Loucy (cell line): ENCODE results near the gene PLCXD1.

Experiments
- H2AFZ ChIP-seq: fragments of 200-600 bp; sonication (generic); 2 replicates; pipeline ENCODE4 v1.6.0; 2016; ENCODE audit warnings: antibody characterized with exemption, mild to moderate bottlenecking, low read length, moderate library complexity
- H3F3A ChIP-seq: fragments of 200-600 bp; 2 replicates; pipeline ENCODE4 v1.6.0; 2016; ENCODE audit warnings: antibody characterized with exemption, low read depth, mild to moderate bottlenecking
- H3K27me3 ChIP-seq: fragments of 200-600 bp; sonication (generic); 2 replicates; pipeline ENCODE4 v1.6.1; 2014; ENCODE audit warnings: low read length, mild to moderate bottlenecking; ENCODE audit not compliant: insufficient read depth, poor library complexity, severe bottlenecking
- H3K36me3 ChIP-seq: fragments of 200-600 bp; sonication (generic); 2 replicates; pipeline ENCODE4 v1.6.1; 2016; ENCODE audit warnings: low read length; ENCODE audit not compliant: insufficient read depth
- H3K4me1 ChIP-seq: fragments of 200-600 bp; sonication (generic); 2 replicates; pipeline ENCODE4 v1.5.1; 2014; ENCODE audit warnings: low read length, mild to moderate bottlenecking; ENCODE audit not compliant: insufficient read depth, poor library complexity, severe bottlenecking
- H3K4me2 ChIP-seq: fragments of 200-600 bp; sonication (generic); 2 replicates; pipeline ENCODE4 v1.6.0; 2014; ENCODE audit warnings: antibody characterized with exemption, low read length, low read depth, mild to moderate bottlenecking; ENCODE audit not compliant: poor library complexity, severe bottlenecking
- H3K4me3 ChIP-seq: fragments of 200-600 bp; sonication (generic); 2 replicates; pipeline ENCODE4 v1.5.1; 2014; ENCODE audit warnings: low read length, mild to moderate bottlenecking, mixed read lengths; ENCODE audit not compliant: poor library complexity, severe bottlenecking
- H3K79me2 ChIP-seq: fragments of 200-600 bp; sonication (generic); 2 replicates; pipeline ENCODE4 v1.6.1; 2014; ENCODE audit warnings: low read length; ENCODE audit not compliant: insufficient read depth
- H3K9ac ChIP-seq: fragments of 200-600 bp; sonication (generic); 2 replicates; pipeline ENCODE4 v1.6.0; 2014; ENCODE audit warnings: mild to moderate bottlenecking, low read depth, low read length, moderate library complexity; ENCODE audit not compliant: poor library complexity, severe bottlenecking
- H3K9me2 ChIP-seq: fragments of 200-600 bp; sonication (generic); replicated peaks from 2 replicates; pipeline ENCODE4 v1.6.1; 2016; ENCODE audit warnings: low read depth, low read length, mixed read lengths
- H3K9me3 ChIP-seq: fragments of 200-600 bp; sonication (generic); 2 replicates; pipeline ENCODE4 v1.6.1; 2014; ENCODE audit warnings: mild to moderate bottlenecking, antibody characterized with exemption, low read length, low read depth; ENCODE audit not compliant: insufficient read depth
- H4K20me1 ChIP-seq: fragments of 200-600 bp; sonication (generic); 2 replicates; pipeline ENCODE4 v1.6.0; 2014; ENCODE audit warnings: antibody characterized with exemption, low read length, mild to moderate bottlenecking; ENCODE audit not compliant: insufficient read depth, poor library complexity, severe bottlenecking
- EZH2phosphoT487 ChIP-seq: fragments of 200-600 bp; IDR thresholded peaks from 2 replicates; pipeline ENCODE4 v1.6.1; 2018; ENCODE audit warnings: antibody characterized with exemption, mild to moderate bottlenecking, moderate library complexity, borderline replicate concordance
- TF ChIP-seq, protein P1 (sequence below): fragments of 200-600 bp; sonication (generic); conservative IDR thresholded peaks from 2 replicates; pipeline ENCODE4 v1.5.1; 2014; ENCODE audit warnings: mild to moderate bottlenecking, antibody characterized with exemption, low read length

Gene PLCXD1

DNA sequence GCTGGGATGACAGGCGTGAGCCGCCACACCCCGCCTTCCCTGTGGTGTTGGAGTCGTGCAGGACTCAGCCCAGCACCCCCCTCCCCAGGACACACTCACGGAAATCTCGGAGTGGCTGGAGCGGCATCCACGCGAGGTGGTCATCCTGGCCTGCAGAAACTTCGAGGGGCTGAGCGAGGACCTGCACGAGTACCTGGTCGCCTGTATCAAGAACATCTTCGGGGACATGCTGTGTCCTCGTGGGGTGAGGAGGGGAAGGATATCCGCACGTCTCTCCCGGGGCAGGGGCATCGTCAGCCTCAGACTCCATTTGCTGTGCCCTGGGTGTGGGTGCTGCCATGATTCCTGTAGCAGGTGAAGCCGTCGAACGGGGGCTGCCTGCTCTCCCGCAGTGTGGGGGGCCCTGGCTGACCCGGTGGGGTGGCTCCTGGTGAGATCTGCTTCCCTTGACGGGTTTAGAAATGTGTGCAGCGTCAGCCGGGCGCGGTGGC is 10.3 kb downstream of the PLCXD1 start:
- no peak overlapping the region for H3K9ac ChIP-seq
- no peaks in the 10 kb centered on the region for H3K79me2 ChIP-seq
- no peaks in the 10 kb centered on the region for H3F3A ChIP-seq
- no peak overlapping the region for H3K4me2 ChIP-seq
- TF ChIP-seq, protein P1, sequence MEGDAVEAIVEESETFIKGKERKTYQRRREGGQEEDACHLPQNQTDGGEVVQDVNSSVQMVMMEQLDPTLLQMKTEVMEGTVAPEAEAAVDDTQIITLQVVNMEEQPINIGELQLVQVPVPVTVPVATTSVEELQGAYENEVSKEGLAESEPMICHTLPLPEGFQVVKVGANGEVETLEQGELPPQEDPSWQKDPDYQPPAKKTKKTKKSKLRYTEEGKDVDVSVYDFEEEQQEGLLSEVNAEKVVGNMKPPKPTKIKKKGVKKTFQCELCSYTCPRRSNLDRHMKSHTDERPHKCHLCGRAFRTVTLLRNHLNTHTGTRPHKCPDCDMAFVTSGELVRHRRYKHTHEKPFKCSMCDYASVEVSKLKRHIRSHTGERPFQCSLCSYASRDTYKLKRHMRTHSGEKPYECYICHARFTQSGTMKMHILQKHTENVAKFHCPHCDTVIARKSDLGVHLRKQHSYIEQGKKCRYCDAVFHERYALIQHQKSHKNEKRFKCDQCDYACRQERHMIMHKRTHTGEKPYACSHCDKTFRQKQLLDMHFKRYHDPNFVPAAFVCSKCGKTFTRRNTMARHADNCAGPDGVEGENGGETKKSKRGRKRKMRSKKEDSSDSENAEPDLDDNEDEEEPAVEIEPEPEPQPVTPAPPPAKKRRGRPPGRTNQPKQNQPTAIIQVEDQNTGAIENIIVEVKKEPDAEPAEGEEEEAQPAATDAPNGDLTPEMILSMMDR = no peak
- no peak for TF ChIP-seq EZH2phosphoT487
- H3K9me3 ChIP-seq = no peaks in the 10 kb centered on the region
- H4K20me1 ChIP-seq = no peaks in the 10 kb centered on the region
- peaks cover 8% of the 10 kb centered on the region; the same call in 1 of the 2 replicates for H3K36me3 ChIP-seq
- H3K4me3 ChIP-seq = no peak overlapping the region
- no peaks in the 10 kb centered on the region for H3K9me2 ChIP-seq
- H2AFZ ChIP-seq = no peak overlapping the region
- H3K27me3 ChIP-seq = no peaks in the 10 kb centered on the region
- H3K4me1 ChIP-seq = no peaks in the 10 kb centered on the region

DNA sequence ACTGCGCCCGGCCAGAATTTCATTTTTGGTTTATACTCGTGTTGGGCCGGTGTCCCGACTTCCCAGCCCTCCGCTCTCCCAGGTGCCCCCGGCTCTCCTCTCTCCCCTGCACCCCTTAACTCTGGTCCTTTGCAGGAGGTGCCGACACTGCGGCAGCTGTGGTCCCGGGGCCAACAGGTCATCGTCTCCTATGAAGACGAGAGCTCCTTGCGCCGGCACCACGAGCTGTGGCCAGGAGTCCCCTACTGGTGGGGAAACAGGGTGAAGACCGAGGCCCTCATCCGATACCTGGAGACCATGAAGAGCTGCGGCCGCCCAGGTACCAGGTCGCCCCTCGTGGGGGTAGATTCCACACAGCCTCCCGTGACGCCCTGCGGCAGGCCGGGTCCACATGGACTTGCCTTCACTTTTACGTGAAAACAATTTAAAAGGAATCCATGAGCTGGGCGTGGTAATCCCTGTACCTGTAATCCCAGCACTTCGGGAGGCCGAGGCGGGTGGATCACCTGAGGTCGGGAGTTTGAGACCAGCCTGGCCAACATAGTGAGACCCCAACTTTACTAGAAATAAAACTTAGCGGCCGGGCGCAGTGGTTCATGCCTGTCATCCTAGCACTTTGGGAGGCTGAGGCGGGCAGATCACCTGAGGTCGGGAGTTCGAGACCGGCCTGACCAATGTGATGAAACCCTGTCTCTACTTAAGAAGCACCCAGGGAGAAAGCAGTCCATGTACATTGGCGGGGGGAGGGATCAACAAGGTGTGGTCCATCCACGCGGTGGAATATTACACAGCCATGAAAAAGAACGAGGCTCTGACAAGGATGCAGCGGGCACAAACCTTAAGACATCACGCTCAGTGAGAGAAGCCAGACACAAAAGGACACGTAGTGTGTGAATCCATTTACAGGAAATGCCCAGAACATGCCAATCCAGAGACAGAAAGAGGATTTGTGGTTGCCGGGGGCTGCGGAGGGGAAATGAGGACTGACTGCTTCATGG is 12.0 kb downstream of the PLCXD1 start:
- H2AFZ ChIP-seq = no peak overlapping the region
- H3K36me3 ChIP-seq = peaks cover 8% of the 10 kb centered on the region; the same call in 1 of the 2 replicates
- no peaks in the 10 kb centered on the region for H3K9me2 ChIP-seq
- H3K9ac ChIP-seq = no peak overlapping the region
- no peaks in the 10 kb centered on the region for H3K27me3 ChIP-seq
- H3F3A ChIP-seq = no peaks in the 10 kb centered on the region
- H3K79me2 ChIP-seq = no peaks in the 10 kb centered on the region
- no peaks in the 10 kb centered on the region for H3K4me1 ChIP-seq
- H3K4me3 ChIP-seq = no peak overlapping the region
- no peak for TF ChIP-seq EZH2phosphoT487
- TF ChIP-seq, protein P1 = no peak
- no peak overlapping the region for H3K4me2 ChIP-seq
- no peaks in the 10 kb centered on the region for H3K9me3 ChIP-seq
- H4K20me1 ChIP-seq = no peaks in the 10 kb centered on the region

DNA sequence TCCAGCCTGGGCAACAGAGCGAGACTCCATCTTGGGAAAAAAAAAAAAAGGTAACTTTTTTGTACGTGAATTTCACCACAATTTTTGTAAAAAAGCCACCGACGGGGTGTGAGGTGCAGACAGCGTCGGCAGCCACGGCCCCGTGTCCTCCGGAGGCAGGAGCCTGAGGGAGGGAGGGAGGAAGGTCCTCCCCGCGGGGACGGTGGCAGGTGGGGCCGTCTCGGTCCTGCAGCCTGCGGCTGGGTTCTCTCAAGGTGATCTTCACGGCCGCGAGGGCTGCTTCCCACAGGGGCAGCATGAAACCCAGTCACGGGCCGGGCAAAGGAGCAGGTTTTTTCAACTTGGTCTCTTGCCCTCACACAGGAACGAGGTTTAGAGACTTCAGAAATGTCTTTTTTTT is 14.0 kb downstream of the PLCXD1 start:
- Histone ChIP-seq H3K9me3 (no peaks in the 10 kb centered on the region), H3K9me2 (no peaks in the 10 kb centered on the region), H3F3A (no peaks in the 10 kb centered on the region), H3K4me1 (no peaks in the 10 kb centered on the region), H3K79me2 (no peaks in the 10 kb centered on the region), H3K4me3 (no peak overlapping the region), H4K20me1 (no peaks in the 10 kb centered on the region), H3K36me3 (peaks cover 8% of the 10 kb centered on the region; the same call in 1 of the 2 replicates), H3K27me3 (no peaks in the 10 kb centered on the region), H3K4me2 (no peak overlapping the region), H2AFZ (no peak overlapping the region), H3K9ac (no peak overlapping the region)
- no peak for TF ChIP-seq EZH2phosphoT487
- TF ChIP-seq, protein P1 = no peak
